Stimulated activated CD4-positive, alpha-beta T cell treated with anti-CD3 and anti-CD28 coated beads, Interleukin-1b, Interleukin-23, amount 100 ng/mL, for 1 hour (primary cell): ENCODE measurements around the gene EXT2.

Source experiments
- DNase-seq, 2 donors: peaks; one replicate each; pipeline ENCODE4 v3.0.0-alpha.2; 2020; ENCODE audit warnings: low read depth in 2 of 2

EXT2 gene

DNA sequence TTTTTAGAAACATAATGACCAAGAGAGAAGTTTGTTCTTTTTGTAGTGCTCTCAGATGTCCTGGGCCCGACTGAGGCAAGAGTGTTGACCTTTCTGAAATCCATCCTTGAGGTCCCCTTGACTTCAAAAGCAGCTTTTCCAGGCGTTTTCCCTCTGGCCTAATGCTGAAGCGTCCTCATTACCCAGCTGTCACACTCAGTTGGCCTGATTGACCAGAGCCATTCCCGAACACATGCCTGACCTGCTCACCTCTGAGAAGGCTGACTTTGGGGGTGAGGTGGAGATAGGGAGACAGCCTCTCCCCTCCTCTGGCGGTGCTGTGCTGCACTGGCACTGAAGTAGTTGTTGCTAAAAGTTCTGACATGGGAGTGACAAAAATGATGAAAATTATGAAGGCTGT lies 147.6 kb downstream of the EXT2 start:
- no peak for DNase-seq

DNA sequence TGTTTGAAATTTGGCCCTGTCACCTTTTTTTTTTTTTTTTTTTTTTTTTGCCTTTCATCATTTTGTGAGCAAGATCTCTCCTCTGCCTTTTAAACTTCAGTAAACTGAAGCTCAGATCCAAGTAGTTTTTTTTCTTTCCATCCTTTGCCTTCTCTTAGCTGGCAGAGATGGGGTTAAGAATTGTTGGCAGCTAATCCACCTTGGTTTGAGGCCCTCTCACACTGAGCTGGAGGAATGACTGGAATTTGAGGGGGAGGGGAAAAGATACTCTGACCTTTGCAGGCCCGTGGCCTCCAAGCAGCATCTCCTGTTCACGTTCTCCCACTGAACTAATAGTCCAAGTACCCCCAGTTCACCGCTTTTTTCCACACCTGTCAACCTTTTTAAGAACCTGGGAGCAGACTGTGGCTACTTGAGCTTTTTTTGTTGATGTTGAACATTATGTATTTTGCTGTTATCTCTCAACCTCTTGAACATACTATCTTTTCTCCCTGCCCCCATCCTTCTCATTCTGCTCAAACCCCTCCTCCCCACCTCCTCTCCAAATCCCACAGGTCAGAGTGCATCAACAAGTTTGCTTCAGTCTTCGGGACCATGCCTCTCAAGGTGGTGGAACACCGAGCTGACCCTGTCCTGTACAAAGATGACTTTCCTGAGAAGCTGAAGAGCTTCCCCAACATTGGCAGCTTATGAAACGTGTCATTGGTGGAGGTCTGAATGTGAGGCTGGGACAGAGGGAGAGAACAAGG lies 148.3 kb downstream of the EXT2 start:
- no peak for DNase-seq

DNA sequence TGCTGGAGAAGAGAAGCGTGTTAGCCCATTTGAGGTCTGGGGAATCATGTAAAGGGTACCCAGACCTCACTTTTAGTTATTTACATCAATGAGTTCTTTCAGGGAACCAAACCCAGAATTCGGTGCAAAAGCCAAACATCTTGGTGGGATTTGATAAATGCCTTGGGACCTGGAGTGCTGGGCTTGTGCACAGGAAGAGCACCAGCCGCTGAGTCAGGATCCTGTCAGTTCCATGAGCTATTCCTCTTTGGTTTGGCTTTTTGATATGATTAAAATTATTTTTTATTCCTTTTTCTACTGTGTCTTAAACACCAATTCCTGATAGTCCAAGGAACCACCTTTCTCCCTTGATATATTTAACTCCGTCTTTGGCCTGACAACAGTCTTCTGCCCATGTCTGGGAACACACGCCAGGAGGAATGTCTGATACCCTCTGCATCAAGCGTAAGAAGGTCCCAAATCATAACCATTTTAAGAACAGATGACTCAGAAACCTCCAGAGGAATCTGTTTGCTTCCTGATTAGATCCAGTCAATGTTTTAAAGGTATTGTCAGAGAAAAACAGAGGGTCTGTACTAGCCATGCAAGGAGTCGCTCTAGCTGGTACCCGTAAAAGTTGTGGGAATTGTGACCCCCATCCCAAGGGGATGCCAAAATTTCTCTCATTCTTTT lies 149.3 kb downstream of the EXT2 start:
- no peak for DNase-seq

DNA sequence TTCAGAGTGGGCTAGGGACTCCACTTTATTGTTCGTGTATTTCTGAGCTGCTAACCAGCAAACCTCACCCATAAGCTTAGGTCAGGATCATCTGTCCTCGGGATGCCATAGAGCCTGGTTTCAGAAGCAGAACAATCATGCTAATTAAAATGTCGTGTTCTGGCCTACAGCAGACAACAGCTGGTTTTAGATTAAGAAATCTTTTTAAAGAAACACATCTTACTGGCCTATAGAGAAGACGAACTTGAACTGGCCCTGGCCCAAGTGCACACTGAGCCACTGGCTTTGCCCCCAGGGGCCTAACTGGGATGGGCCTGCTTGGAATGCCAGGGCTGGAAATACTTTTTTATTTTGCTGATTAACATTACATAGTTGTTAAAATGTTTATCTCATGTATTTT lies 151.2 kb downstream of the EXT2 start:
- DNase-seq, result no peak

DNA sequence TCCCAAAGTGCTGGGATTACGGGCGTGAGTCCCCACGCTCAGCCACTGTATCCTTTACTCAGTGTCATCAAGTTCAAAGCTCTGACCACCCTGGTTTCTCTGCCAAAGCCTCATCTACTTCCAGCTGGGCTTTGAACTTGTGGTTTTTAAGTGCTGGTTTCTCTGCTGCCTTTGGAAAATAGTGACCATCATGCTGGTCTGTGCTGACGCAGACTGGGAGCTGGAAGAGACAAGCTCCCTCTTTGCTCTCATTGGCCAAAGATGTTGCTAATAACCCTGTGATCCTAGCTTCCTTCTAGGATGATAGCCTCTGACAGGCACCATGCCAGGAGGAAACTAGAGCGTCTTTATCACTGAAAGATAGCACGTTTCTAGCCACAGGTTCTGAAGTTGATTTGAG lies 152.0 kb downstream of the EXT2 start:
- DNase-seq, result no peak

DNA sequence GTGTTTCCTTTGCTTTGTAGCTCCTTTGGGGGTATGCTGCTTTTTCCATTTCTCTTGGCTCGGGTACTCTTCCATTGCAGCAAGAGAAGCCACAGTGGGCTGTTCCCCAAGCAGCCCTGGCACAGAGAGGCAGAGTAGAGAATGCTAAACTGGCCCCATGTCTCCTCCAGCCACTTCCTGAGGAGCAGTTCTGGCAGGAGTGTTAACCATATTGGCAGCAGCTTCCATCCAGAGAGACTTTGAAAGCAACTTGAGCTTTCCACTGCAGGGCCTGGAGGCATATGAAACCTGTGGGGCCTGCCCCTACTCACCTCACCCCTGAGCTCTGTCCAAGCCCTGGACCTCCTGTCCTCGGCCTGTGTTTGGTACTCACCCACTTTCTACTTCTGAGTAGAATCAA lies 152.6 kb downstream of the EXT2 start:
- no peak for DNase-seq

DNA sequence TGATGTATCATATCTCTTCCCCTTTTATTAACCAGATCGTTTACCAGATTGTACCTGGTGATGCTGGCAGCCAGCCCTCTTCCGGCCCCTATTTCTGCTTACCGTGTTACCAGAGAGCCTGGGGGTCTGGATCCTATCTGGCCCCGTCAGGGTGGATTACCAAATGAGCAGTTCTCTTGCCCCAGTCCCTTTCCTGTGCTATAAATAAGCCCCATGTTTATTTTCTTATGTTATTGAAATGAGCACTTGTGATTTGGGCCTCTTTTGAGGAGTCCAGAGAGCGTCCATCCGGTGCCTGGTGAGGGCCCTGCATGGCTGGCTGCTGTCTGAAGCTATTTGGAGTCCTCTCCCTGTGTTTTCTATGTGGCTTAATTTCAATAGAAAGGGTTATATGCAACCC lies 154.9 kb downstream of the EXT2 start:
- no peak for DNase-seq

DNA sequence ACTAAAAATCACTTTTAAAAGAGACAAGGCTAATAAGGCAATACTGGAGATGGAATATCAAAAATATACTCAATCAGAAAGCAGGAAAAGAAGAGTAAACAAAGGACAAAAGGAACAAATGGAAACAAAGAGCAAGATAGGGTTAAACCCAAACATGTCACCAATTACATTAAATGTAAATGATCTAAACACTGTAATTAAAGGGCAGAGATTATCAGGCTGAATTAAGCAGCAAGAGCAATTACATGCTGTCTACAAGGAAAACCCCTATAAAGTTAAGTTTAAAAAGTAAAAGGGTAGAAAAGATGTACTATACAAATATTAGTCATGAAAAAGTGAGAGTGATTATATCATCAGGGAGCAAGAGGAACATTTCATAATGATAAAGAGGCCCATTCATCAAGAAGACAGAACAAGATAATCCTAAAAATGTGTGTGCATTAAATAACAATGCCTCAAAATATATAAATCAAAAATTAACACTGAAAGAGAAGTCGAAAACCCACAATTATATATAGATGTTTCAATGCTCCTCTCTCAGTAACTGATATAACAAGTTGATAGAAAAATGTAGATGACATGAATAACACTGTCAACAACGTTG lies 157.6 kb downstream of the EXT2 start:
- DNase-seq, result no peak

DNA sequence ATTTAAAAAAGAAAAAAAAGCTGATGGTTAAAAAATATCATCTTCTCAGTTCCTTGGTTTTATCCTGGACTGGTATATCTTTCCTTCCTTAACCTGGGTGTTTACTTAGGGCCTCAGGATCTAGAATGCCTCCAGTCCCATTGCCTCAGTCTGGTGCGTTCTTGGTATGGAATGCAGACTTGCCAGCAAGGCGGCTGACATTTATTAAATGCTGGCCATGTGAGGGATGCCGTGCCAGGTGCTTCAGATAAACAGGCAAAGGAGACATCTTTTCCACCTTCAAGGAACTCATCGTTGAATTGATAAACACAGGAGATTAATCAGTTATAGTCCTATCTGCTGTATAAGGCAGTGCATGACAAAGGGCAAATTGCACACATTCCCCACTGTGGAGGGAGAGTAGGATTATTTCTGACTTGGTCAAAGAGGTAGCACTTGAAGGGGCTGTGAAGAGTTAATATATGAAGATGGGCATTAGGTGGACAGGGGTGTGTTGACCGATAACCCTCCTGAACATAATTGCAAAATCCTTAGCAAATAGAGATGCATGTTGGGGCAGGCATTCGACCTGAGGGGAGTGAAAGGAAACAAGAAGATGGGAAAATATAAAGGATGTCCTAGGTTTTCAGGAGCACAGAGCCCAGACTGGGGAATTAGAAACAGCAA lies 160.1 kb downstream of the EXT2 start:
- no peak for DNase-seq

DNA sequence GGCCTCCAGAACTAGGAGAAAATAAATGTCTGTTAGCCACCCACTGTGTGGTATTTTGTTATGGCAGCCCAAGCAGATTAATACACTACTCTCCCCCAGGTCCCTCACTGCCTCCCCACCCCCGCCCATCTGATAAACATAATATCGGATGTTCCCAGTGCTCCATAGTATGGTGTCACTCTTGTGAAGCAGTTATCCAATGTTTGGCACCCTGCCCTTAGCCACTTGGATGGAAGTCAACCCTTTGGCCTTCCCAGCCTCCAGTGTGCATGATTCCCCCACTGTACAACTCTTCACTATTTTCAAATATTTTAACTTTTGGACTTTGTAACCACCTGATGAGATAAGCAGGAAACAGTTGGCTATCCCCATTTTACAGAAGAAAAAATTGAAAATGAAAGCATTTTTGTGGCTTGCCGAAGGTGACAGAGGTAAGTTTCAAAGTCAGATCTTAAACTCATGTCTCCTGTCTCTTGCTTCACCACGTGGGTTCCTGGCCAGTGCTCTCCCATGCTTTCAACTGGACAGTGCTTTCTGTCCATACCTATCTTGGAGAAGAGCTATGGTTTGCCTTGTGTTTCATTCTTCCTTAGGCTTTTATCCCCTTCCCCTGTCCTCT lies 161.3 kb downstream of the EXT2 start:
- DNase-seq, result no peak

DNA sequence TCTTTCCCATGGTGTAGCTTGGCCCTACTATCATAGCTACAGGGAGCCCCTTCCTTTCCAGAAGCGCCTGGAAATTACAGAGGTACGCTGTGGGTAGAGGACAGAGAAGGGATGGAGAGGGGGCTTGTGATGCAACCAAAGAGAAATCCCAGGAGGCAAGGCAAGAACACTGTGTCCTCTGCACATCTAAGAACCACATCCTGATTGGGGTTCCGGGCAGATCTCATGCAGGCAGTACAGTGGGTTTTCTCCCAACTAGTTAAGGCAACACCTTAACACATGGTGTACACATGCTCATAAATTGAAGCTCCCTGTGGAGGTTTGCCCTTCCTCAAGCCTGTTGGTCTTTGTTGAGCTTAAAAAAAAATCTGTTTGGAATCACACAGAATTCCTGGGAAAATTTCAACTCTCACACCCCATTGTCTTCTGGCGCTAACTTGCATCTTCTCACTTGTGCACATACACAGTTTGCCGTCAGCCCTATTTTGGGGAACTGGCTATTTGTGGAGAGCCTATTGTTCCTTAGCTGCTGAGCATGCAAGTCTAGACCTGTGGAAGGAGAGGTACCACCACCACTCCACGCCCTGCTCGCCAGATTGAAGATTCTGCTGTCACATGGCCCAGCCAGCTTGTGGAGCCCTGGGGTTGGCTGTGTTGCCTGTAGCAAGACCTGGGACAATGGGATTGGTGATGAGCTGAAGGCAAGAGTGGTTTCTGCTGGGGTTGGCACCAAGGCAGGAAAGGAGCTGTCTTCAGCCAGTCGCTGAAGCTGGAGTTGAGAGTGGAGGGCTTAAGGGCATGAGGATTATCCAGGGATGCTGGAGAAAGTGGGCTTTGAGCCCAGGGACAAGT lies 162.1 kb downstream of the EXT2 start:
- no peak for DNase-seq

DNA sequence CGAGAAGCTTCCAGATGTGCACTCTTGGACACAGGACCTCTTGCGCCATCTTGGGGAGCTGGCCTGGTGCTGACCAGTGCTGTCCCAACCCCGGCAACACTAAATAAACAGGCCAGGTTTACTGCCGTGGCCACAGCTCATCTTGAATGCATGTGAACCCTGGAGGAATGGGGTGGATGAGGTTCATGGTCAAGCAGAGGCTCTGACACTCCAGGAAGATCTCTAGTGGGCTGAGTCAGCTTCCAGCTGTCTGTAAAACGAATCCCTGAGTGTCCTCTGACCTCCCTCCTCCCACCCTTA lies 162.7 kb downstream of the EXT2 start:
- no peak for DNase-seq

DNA sequence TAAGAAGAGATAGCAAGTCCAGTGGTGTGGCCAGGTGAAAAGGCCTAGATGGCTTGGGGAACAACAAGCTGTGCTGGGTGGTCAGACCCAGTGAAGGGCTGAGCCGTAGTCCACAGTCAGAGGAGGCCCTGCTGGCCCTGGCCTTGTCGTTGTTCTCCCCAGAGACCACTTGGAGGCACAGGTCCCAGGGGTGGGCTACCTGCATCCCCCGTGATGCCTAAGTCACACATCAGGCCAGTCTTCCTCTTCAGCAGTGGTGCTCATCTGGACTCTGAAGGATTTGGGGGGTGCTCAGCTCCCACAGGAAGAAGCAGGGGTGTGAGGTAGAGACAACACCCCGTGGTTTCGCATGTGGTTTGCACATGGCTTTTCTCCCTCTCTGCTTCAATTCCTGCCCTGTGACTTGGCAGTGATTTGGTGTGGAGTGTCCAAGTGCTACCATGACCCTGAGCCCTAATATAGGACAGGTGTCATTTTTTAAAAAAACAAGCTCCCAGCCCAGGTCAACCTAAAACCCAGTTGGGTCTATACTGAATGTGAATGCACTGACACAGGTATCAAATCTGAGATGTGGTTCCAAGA lies 163.5 kb downstream of the EXT2 start:
- DNase-seq, result no peak

DNA sequence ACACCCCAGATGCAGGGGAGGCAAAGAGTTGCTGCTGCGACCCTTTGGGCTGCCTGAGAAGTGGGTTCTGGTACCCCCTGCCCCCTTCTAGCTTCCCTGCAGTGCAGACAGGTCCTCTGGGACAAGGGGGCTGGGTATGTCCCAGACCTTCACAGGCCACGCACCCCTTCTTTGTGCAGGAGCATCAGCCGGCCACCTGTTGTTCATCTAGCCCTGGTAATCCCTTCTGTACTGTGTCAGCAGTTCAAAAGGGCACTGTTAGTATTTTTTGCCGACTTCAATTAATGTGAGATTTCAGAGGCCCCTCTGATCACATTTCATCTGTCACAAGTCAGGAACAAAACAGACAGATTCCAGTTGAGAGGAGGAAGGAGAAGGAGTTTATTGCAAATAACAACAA lies 164.6 kb downstream of the EXT2 start:
- no peak for DNase-seq

DNA sequence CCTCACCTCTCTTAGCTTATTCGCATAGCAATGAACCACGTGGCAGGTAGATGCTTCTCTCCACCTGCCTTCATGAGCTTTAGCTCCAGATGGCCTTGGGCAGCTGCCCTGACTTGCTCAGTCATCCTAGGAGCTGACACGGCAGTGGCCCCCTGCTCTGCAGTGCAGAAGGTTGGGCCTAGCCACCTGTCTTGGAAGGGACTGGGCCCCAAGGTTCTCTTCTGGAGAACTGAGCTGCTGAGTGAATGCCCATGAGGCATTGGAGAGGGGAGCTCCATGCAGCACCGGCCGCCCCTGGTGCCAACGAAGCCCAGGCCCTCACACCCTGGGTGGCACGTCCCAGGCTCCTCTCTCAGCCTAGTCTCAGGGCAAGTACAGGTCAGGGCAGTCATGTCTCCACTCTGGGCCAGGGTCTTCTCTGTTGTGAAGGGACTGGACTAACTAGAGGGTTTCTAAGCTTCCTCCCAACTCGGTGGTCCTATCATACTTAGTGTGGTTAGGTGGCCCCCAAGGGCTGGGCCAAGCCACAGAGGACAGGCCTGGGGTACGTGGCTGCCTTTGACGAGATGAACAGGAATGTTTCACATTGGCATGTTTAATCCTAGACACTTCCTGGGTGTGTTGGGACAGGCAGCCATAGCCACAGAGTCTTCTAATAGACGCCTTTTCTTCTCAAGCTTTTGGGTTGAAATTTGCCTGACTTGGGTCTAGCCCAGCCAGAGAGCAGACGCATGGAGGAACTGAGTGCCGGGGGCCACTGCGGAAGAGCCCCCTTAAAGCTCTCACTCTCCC lies 166.5 kb downstream of the EXT2 start:
- no peak for DNase-seq

DNA sequence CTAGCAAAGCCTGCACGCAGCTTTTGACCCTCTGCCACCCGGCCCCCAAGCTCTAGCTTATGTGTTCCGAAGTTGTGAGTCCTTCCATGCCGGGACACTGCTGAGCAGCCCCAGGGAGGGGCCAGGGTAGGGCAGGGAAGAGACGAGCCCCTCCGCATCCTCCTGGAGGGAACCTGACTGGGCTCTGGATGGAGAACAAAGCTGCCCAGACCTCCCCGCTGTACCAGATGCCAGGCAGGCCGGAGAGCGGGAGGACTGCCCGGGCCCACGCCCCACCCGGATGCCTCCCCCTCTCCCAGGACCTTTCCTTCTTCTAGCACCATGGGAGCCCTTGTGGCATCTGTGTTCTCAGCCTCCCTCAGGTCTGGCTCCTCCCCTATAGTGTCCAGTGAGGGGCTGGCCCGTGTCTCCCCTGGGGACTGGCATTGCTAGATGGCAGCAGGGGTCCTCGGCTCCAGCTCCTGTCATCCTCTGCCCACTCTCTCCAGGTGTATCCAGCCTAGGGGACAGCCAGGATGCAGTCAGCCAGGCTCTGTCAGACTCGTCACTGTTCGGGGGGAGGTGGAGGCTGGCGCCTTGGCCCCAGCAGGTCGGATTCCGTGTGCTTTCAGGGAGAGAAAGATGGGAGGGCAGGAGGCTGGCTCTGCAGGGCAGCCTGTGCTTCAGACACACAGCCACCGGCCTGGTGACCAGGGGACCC lies 168.4 kb downstream of the EXT2 start:
- DNase-seq, result no peak

DNA sequence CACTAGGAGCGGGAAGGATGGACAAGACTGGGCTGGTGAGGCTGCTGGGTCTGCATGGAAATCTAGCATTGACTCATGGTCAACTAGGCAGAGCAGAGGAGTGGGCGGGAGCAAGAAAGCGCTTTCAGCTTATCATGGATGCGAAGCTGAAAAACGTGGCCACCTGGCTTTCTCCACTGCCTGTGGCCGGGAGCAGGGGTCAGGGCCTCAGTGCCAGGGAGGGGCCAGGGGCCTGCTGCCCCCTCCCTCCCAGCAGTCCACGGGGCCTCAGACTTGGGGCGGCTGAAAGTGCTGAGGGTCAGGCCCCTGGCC lies 168.9 kb downstream of the EXT2 start:
- DNase-seq, result no peak

DNA sequence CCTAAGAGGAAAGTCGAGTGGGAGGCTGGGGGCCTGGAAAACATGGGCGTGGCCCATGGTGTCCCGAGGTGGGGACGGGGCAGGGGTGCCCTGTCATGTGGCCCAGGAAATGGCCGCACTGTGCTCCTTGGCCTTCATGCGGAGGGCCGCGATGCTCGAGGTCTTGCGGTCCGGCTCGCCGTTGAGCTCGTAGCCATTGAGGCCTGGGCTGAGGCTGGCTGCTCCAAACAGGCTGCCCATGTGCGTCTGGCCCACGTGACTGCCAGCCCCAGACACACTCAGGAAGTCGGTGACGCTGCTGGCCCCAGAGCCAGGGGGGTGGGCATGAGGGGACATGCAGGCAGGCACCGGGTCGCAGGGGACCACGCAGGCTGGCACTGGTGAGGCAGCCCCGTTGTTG lies 169.3 kb downstream of the EXT2 start:
- no peak for DNase-seq

DNA sequence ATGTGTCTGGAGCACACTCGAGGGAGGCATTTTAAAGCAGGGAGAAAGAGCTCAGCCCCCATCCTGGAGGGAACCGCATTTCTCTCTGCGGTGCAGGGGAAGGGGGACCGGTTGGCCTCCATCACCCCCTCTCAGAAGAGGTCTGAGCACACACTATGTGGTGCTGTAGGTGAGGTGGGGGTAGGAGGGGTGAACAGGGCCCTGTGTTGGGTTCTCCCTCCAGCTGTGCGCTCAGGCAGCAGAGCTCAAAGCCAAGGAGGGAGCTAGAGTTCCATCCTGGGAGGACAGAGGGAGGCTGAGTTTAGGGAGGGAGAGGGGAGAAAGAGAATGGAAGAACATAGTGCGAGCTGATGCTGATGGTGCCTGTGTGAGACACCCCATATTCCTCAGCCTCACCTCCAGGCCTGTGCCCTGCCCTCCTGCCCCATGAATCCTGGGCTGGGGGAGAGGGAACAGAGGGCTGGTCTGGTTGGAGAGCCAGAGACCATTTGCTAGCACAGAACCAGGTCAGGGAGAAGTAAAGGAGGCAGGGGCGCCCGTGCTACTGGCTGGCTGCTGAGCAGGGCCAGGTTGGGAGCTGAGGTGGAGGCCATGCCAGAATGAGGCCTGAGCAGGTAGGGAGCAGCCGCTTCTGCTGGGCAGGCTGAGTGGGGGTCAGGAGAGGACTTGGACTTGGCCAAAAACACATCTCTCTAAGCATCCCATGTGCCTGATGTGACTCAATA lies 170.7 kb downstream of the EXT2 start:
- DNase-seq, result no peak
